Measurements from ENCODE around the gene GNG12.

GRCh38 chr1:67680486-67680885 lies 152.8 kb downstream of the GNG12 start:
- TF ChIP-seq, protein P1, sequence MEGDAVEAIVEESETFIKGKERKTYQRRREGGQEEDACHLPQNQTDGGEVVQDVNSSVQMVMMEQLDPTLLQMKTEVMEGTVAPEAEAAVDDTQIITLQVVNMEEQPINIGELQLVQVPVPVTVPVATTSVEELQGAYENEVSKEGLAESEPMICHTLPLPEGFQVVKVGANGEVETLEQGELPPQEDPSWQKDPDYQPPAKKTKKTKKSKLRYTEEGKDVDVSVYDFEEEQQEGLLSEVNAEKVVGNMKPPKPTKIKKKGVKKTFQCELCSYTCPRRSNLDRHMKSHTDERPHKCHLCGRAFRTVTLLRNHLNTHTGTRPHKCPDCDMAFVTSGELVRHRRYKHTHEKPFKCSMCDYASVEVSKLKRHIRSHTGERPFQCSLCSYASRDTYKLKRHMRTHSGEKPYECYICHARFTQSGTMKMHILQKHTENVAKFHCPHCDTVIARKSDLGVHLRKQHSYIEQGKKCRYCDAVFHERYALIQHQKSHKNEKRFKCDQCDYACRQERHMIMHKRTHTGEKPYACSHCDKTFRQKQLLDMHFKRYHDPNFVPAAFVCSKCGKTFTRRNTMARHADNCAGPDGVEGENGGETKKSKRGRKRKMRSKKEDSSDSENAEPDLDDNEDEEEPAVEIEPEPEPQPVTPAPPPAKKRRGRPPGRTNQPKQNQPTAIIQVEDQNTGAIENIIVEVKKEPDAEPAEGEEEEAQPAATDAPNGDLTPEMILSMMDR (IDR thresholded peaks at IDR 0.05 in 8 of 11, conservative IDR thresholded peaks at IDR 0.05 in 3 of 11), result no peak
- no peak for TF ChIP-seq POLR2A (IDR thresholded peaks at IDR 0.05)
